ENCODE data around the gene BRF1. TPM values are rescaled to one million over a fixed set of nuclear protein-coding genes. Genes with fewer than 3 reads are reported as not detected.
A peak's percentile ranks its signal among the peaks of the same experiment; 100 is the strongest.

The BRF1 gene
- total and polyA plus RNA-seq, 5 experiments from 2014 or later = 7.1 to 63.5 (median 10.9) TPM

GRCh38 chr14:105267820-105268548, 32.8 kb downstream of the BRF1 start:
- Mint-ChIP-seq H3K27ac (no peak overlapping the region), H3K9me3 (no peaks in the 10 kb centered on the region), H3K4me1 (peaks cover 2 to 9% (median 5%) of the 10 kb centered on the region in 4 donors), H3K4me3 (no peak overlapping the region), H3K36me3 (peaks cover 0 to 45% (median 4%) of the 10 kb centered on the region in 3 donors), H3K27me3 (no peaks in the 10 kb centered on the region)
- POLR2A ChIA-PET = no interaction called here
- DNase-seq = no peak
- no peak for ATAC-seq

GRCh38 chr14:105261781-105262180, 39.0 kb downstream of the BRF1 start:
- Mint-ChIP-seq H3K4me1 (peaks cover 4 to 11% (median 6%) of the 10 kb centered on the region in 4 donors), H3K36me3 (peaks cover 0 to 55% (median 4%) of the 10 kb centered on the region in 3 donors), H3K9me3 (no peaks in the 10 kb centered on the region), H3K27ac (no peak overlapping the region), H3K27me3 (no peaks in the 10 kb centered on the region), H3K4me3 (no peak overlapping the region)
- POLR2A ChIA-PET = no interaction called here
- DNase-seq (no peak), ATAC-seq (no peak)

DNA sequence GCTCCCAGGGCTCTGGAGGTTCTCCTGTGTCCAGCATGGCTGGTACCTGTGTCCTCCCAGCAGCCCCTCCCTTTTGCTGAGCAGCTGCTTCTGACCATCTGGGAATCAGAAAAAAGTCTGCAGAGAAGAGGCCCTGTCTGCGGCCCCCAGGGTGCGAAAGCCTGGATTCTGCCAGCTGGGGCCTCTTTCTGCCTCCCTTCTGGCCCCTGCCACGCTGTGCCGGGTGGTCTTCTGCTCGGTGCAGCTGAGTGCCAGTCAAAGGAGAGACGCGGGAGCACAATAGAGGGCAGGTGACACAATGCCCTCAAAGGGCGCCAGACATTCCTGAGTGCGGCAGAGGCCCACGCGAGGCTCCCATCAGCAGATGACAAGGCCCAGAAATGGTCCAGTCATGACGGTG, 39.8 kb downstream of the BRF1 start:
- H3K4me1 Mint-ChIP-seq = peaks cover 4 to 10% (median 6%) of the 10 kb centered on the region in 4 donors
- no peak for DNase-seq
- no peaks in the 10 kb centered on the region for H3K9me3 Mint-ChIP-seq
- H3K4me3 Mint-ChIP-seq = no peak overlapping the region
- no peaks in the 10 kb centered on the region for H3K27me3 Mint-ChIP-seq
- peak overlapping the region in 1 of 10 donors; percentile 5 for H3K27ac Mint-ChIP-seq
- POLR2A ChIA-PET = no interaction called here
- no peak for ATAC-seq
- H3K36me3 Mint-ChIP-seq = peaks cover 0 to 50% (median 4%) of the 10 kb centered on the region in 3 donors

DNA sequence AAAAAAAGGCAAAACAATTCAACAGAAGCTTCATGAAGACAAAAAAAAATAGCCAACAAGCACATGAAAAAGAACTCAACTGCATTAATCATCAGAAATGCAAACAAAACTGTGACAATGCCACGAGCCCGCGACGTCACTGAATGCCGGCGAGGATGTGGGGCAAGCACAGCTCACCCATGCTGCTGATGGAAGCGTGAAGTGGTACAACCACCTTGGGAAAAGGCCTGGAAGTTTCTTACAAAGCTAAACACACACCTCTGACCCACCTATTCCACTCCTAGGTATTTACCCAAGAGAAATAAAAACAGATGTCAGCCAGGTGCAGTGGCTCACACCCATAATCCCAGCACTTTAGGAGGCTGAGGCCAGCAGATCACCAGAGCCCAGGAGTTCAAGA, 42.0 kb downstream of the BRF1 start:
- no peak overlapping the region for H3K4me3 Mint-ChIP-seq
- peaks cover 4 to 9% (median 6%) of the 10 kb centered on the region in 4 donors for H3K4me1 Mint-ChIP-seq
- ATAC-seq = no peak
- no peaks in the 10 kb centered on the region for H3K9me3 Mint-ChIP-seq
- POLR2A ChIA-PET = interaction anchor here (0.7 kb wide), 1 partner anchor 276 kb away, joined by 3 read pairs; no protein-coding TSS in a partner anchor
- H3K27ac Mint-ChIP-seq = peak overlapping the region in 1 of 10 donors; percentile 55
- no peaks in the 10 kb centered on the region for H3K27me3 Mint-ChIP-seq
- H3K36me3 Mint-ChIP-seq = peaks cover 0 to 37% (median under 1%) of the 10 kb centered on the region in 3 donors
- DNase-seq = no peak

DNA sequence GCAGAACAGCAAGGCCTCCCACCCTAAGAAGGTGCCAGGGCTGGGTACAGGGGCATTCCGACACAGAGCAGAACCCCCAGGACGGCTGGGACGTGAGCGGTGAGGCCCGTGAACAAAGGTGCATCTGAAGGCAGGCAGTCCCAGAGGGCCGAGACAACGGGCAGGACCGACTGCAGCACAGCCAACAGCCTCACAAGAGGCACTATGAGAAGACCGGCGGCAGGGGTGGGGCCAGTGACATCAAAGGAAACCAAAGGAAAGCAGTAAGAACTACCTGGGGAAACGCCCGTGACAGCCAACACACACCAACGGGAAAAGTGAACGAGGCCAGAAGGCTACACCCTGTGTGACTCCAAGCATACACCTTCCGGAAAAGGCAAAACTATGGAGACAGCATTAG, 43.3 kb downstream of the BRF1 start:
- DNase-seq (no peak), ATAC-seq (peak in 1 of 2 donors; percentile 20)
- no peaks in the 10 kb centered on the region for H3K27me3 Mint-ChIP-seq
- no peaks in the 10 kb centered on the region for H3K9me3 Mint-ChIP-seq
- H3K36me3 Mint-ChIP-seq = peaks cover 0 to 31% (median 0%) of the 10 kb centered on the region in 3 donors
- H3K27ac Mint-ChIP-seq = peak overlapping the region in 3 of 10 donors; percentile 34 to 71 (median 51)
- no peak overlapping the region for H3K4me3 Mint-ChIP-seq
- peaks cover 2 to 9% (median 6%) of the 10 kb centered on the region in 4 donors for H3K4me1 Mint-ChIP-seq
- POLR2A ChIA-PET = no interaction called here

DNA sequence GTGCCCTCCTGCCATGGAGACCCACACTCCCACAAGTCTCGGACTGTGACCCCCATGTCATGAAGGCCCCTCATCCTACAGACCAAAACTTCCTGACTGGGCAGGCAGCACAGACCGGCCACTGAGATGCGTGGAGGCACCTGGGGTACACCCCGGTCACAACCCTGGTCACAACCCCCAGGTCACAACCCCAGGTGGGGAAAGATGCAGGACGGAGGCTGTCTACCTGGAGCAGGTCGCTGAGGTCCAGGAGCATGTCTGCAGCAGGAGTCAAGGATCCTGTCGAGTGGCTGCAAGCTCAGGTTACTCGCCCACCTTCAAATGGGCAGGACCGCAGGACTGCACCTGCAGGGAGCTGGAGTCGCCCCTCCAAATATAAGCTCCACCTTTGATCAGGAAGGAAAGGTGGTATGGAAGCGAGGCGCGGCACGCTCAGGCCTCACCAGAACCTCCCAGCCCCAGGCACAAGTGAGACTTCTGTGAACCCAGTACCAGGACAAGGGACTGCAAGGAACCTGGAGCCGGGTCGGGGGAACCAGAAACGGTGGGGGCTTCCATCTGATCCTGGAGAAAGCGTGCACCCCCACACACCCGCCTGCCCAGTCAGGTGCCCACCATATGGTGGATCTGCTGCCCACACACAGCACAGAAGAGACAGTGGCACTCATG, 44.4 kb downstream of the BRF1 start:
- Mint-ChIP-seq H3K36me3 (peaks cover 0 to 33% (median 0%) of the 10 kb centered on the region in 3 donors), H3K9me3 (no peaks in the 10 kb centered on the region), H3K4me3 (no peak overlapping the region), H3K27me3 (no peaks in the 10 kb centered on the region), H3K4me1 (peaks cover 2 to 9% (median 6%) of the 10 kb centered on the region in 4 donors), H3K27ac (peak overlapping the region in 2 of 10 donors; percentile 29 to 51)
- ATAC-seq (no peak), DNase-seq (no peak)
- POLR2A ChIA-PET = no interaction called here

DNA sequence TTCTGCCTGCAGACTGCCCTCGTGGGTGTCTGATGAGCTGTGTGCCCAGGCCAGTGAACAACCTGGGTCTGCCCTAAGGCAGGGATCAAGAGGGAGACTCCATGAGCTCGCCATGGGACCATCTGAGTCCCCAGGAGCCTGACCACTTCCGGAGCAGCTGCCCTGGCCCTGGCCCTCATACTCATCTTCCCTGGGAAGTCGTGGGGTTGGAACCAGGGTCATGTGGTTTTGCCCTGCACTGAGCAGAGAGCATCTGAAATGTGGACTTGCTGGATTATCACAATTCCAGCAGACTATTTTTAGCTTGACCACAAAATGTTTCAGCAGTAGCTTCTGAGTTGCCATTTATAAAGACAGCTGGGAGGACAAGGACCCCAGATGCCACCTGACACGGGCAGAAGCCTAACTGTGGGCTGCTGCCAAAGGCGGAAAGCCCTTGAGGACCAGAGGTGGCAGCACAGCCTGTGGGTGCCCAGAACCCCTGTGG, 45.7 kb downstream of the BRF1 start:
- Mint-ChIP-seq H3K4me3 (no peak overlapping the region), H3K27ac (no peak overlapping the region), H3K36me3 (peaks cover 0 to 33% (median 1%) of the 10 kb centered on the region in 3 donors), H3K27me3 (no peaks in the 10 kb centered on the region), H3K9me3 (no peaks in the 10 kb centered on the region), H3K4me1 (peaks cover 6 to 16% (median 8%) of the 10 kb centered on the region in 4 donors)
- no peak for ATAC-seq
- POLR2A ChIA-PET = interaction anchor here (0.5 to 0.6 kb wide), 2 partner anchors 41 to 270 kb away, joined by 3 to 4 read pairs; no protein-coding TSS in a partner anchor
- DNase-seq = no peak

DNA sequence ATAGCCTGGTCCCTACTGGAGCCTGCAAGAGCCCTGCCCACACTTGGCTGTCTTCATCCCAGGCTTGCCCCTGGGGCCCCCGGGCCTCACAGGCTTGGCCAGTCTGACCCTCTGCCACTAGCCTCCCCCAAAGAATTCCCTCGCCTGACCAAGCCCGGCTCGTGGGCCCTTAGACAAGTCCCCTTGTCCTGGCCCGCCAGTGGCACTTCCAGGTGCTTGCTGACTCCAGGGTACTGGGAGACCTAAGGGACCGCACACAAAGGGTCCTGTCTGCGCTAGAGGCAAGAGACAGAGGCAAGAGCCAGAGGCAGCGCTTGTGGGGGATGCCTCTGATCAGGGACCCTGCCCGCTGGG, 47.5 kb downstream of the BRF1 start:
- POLR2A ChIA-PET = no interaction called here
- DNase-seq = no peak
- peak overlapping the region in 1 of 10 donors; percentile 68 for H3K27ac Mint-ChIP-seq
- no peaks in the 10 kb centered on the region for H3K27me3 Mint-ChIP-seq
- no peak for ATAC-seq
- no peak overlapping the region for H3K4me3 Mint-ChIP-seq
- peaks cover 0 to 25% (median 1%) of the 10 kb centered on the region in 3 donors for H3K36me3 Mint-ChIP-seq
- peaks cover 10 to 24% (median 14%) of the 10 kb centered on the region in 4 donors for H3K4me1 Mint-ChIP-seq
- H3K9me3 Mint-ChIP-seq = no peaks in the 10 kb centered on the region

DNA sequence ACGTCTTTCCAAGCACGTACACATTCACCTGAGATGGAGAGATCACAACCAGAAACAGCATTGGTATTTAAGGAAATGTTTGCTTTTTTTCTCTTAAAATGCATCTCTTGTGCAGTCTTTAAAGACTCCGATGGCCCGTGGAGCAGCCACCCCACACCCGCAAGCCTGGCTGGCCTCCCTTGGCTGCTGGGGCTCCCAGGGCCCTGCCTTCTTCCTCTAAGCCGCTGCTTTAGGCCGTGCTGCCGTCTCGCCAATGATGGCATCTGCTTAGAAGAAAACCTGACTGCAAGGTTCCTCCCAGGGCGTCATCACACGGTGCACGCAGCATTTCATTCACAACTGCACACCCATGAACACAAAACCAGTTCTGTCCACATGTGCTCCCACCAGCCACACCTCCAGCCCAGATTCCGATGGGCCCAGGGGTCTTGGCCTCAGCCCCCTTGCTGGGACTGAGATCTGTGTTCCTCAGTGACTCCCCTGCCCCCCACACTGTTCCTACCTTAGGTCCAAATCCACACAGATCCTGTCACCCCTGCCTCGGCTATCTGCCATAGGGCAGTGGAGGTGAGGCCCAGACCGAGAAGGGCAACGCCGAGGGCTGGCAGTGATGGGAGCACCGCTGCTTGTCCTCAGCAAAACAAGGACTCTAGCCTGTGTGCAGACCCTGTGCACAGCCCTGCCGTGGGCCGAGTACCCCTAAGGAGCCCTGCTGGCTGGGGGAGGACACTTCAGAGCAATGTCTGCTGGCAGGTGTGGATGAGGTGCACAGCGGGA, 48.1 kb downstream of the BRF1 start:
- Mint-ChIP-seq H3K9me3 (no peaks in the 10 kb centered on the region), H3K4me3 (peak overlapping the region in 2 of 10 donors; percentile 40 to 56), H3K27me3 (no peaks in the 10 kb centered on the region), H3K27ac (peak overlapping the region in 6 of 10 donors; percentile 19 to 71 (median 54)), H3K36me3 (peaks cover 0 to 25% (median 1%) of the 10 kb centered on the region in 3 donors), H3K4me1 (peaks cover 10 to 23% (median 17%) of the 10 kb centered on the region in 4 donors)
- POLR2A ChIA-PET = no interaction called here
- DNase-seq = no peak
- no peak for ATAC-seq

DNA sequence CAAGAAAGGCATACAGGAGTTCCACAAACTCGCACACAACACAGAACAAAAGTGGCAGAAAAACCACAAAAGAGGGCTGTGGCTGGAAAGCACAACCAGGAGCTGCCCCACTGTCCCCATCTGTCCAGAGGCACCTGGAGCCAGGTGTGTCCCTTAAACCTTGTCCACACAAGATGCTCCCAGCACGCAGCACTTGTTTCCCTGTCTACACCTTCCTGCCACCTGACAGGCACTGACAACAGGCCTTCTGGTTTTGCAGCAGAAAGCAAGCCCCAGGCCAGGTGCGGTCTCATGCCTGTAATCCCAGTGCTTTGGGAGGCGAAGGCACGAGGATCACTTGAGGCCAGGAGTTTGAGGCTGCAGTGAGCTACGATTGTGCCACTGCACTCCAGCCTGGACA, 48.9 kb downstream of the BRF1 start:
- Mint-ChIP-seq H3K27me3 (no peaks in the 10 kb centered on the region), H3K36me3 (peaks cover 0 to 20% (median 1%) of the 10 kb centered on the region in 3 donors), H3K9me3 (no peaks in the 10 kb centered on the region), H3K4me1 (peaks cover 7 to 25% (median 21%) of the 10 kb centered on the region in 4 donors), H3K27ac (peak overlapping the region in 2 of 10 donors; percentile 9 to 59), H3K4me3 (peak overlapping the region in 2 of 10 donors; percentile 7 to 24)
- DNase-seq (no peak), ATAC-seq (no peak)
- POLR2A ChIA-PET = interaction anchor here (0.6 kb wide), 1 partner anchor 11 kb away, joined by 5 read pairs; no protein-coding TSS in a partner anchor

- DNase-seq = no peak
- no peaks in the 10 kb centered on the region for H3K9me3 Mint-ChIP-seq
- peak overlapping the region in 7 of 10 donors; percentile 45 to 89 (median 56) for H3K27ac Mint-ChIP-seq
- H3K36me3 Mint-ChIP-seq = peaks cover 0 to 20% (median 1%) of the 10 kb centered on the region in 3 donors
- no peaks in the 10 kb centered on the region for H3K27me3 Mint-ChIP-seq
- POLR2A ChIA-PET = interaction anchor here (1.2 kb wide), 2 partner anchors 50 to 63 kb away, joined by 4 to 6 read pairs; partner anchors contain the start of gene PACS2
- no peak for ATAC-seq
- H3K4me1 Mint-ChIP-seq = peaks cover 9 to 30% (median 25%) of the 10 kb centered on the region in 4 donors
- peak overlapping the region in 6 of 10 donors; percentile 36 to 75 (median 50) for H3K4me3 Mint-ChIP-seq
Observed at GRCh38 chr14:105250986-105251385, 49.8 kb downstream of the BRF1 start.

DNA sequence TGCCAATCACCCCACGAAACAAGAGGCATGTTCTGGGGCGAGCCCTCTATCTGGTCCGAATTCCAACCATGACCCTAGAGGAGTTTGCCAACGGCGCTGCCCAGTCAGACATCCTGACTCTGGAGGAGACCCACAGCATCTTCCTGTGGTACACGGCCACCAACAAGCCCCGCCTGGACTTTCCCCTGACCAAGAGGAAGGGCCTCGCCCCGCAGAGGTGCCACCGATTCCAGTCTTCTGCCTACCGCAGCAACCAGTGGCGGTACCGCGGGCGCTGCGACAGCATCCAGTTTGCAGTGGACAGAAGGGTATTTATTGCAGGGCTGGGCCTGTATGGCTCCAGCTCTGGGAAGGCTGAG, 50.8 kb downstream of the BRF1 start:
- ATAC-seq = no peak
- Mint-ChIP-seq H3K4me1 (peaks cover 12 to 37% (median 33%) of the 10 kb centered on the region in 4 donors), H3K9me3 (no peaks in the 10 kb centered on the region), H3K27ac (peak overlapping the region in 9 of 10 donors; percentile 11 to 89 (median 76)), H3K27me3 (no peaks in the 10 kb centered on the region), H3K4me3 (peak overlapping the region; percentile 42 to 87 (median 74)), H3K36me3 (peaks cover 0 to 25% (median 1%) of the 10 kb centered on the region in 3 donors)
- no peak for DNase-seq
- POLR2A ChIA-PET = interaction anchor here (1.2 kb wide), 2 partner anchors 51 to 64 kb away, joined by 4 to 6 read pairs; partner anchors contain the start of gene PACS2
